Measurements from ENCODE around the gene GAREM1. TPM values are rescaled to one million over a fixed set of nuclear protein-coding genes. Genes with fewer than 3 reads are reported as not detected.

The GAREM1 gene
- total RNA-seq, 1 experiment from 2014 or later, result 10.2 TPM

DNA sequence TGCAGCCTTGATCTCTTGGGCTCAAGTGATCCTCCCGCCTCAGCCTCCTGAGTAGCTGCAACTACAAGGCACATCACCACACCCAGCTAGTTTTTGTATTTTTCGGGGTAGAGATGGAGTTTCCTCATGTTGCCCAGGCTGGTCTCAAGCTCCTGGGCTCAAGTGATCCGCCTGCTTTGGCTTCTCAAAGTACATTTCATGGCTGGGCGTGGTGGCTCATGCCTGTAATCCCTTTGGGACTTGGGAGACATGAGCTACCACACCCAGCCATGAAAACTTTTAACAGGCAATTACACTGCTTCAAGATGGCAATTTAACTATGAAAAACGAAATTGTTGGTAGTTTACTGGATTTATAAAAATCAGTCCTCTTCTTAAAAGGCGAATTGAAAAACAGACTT, 211.1 kb downstream of the GAREM1 start:
- DNase-seq, result no peak
- intact Hi-C loops (cut with micrococcal nuclease; ENCODE audit: unreplicated experiment), result no loop called here
- no peaks in the 10 kb centered on the region for H3K4me1 ChIP-seq (replicated peaks; ENCODE audit: insufficient read depth)
- no peaks in the 10 kb centered on the region for H3F3A ChIP-seq (ENCODE audit: insufficient read depth, low read depth)
- no peaks in the 10 kb centered on the region for H3K36me3 ChIP-seq (ENCODE audit: low read depth)
- no peaks in the 10 kb centered on the region for H3K9me3 ChIP-seq (ENCODE audit: insufficient read depth, low read depth)
- no peaks in the 10 kb centered on the region for H3K9me2 ChIP-seq (ENCODE audit: insufficient read depth)
- no TSS peak for BruUV-seq (replicated peaks)
- no peak overlapping the region for H2AFZ ChIP-seq
- POLR2A ChIA-PET (ENCODE audit: unreplicated experiment), result no interaction called here
- no peaks in the 10 kb centered on the region for H3K79me2 ChIP-seq (ENCODE audit: low read depth)
- no peaks in the 10 kb centered on the region for H3K27me3 ChIP-seq (ENCODE audit: insufficient read depth, low read depth)
- H3K4me3 ChIP-seq, result no peak overlapping the region
- H4K20me1 ChIP-seq (ENCODE audit: insufficient read depth), result no peaks in the 10 kb centered on the region
- no peak overlapping the region for H3K4me2 ChIP-seq
- no peak overlapping the region for H3K27ac ChIP-seq
- CTCF ChIA-PET, result no interaction called here
- no peak for TF ChIP-seq EZH2 (IDR thresholded peaks at IDR 0.05; ENCODE audit: low read depth)
- TF ChIP-seq, protein P1, sequence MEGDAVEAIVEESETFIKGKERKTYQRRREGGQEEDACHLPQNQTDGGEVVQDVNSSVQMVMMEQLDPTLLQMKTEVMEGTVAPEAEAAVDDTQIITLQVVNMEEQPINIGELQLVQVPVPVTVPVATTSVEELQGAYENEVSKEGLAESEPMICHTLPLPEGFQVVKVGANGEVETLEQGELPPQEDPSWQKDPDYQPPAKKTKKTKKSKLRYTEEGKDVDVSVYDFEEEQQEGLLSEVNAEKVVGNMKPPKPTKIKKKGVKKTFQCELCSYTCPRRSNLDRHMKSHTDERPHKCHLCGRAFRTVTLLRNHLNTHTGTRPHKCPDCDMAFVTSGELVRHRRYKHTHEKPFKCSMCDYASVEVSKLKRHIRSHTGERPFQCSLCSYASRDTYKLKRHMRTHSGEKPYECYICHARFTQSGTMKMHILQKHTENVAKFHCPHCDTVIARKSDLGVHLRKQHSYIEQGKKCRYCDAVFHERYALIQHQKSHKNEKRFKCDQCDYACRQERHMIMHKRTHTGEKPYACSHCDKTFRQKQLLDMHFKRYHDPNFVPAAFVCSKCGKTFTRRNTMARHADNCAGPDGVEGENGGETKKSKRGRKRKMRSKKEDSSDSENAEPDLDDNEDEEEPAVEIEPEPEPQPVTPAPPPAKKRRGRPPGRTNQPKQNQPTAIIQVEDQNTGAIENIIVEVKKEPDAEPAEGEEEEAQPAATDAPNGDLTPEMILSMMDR (conservative IDR thresholded peaks at IDR 0.05), result no peak

DNA sequence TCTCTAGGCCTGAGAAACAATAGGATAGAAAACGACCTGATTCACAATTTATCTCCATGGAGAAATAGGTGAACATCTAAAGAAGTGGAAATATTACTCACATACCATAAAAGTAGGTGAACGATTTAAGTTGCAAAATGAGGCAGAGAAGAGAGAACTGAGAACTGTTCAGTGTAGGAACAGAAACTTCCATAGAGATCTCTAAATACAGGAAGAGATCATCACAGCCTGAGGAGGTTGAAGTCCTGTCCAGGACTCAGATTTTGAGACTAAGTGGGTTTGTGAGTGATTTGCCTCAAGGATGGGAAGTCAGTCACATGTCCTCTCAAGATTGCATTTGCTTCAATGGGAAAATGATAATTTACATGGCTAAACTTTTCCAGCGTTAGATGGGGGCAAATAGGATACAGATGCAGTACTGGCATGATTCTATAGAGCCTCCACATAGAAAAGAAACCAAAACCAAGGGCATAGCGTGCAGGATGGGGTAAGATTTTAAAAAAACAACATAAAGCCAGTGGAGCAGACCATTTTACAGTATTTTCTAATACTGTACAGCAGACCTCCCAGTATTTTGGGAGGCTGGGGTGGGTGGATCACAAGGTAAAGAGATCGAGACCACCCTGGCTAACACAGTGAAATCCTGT, 212.0 kb downstream of the GAREM1 start:
- H3K36me3 ChIP-seq (ENCODE audit: low read depth), result no peaks in the 10 kb centered on the region
- no peak for DNase-seq
- intact Hi-C loops (cut with micrococcal nuclease; ENCODE audit: unreplicated experiment), result no loop called here
- no peaks in the 10 kb centered on the region for H3F3A ChIP-seq (ENCODE audit: insufficient read depth, low read depth)
- H2AFZ ChIP-seq, result no peak overlapping the region
- POLR2A ChIA-PET (ENCODE audit: unreplicated experiment), result no interaction called here
- no peaks in the 10 kb centered on the region for H3K27me3 ChIP-seq (ENCODE audit: insufficient read depth, low read depth)
- no peak overlapping the region for H3K4me3 ChIP-seq
- CTCF ChIA-PET, result no interaction called here
- no peaks in the 10 kb centered on the region for H3K9me2 ChIP-seq (ENCODE audit: insufficient read depth)
- no peak overlapping the region for H3K27ac ChIP-seq
- no peak overlapping the region for H3K4me2 ChIP-seq
- H3K79me2 ChIP-seq (ENCODE audit: low read depth), result no peaks in the 10 kb centered on the region
- no peaks in the 10 kb centered on the region for H3K4me1 ChIP-seq (replicated peaks; ENCODE audit: insufficient read depth)
- TF ChIP-seq, protein P1 (conservative IDR thresholded peaks at IDR 0.05), result no peak
- TF ChIP-seq EZH2 (IDR thresholded peaks at IDR 0.05; ENCODE audit: low read depth), result no peak
- BruUV-seq (replicated peaks), result no TSS peak
- H4K20me1 ChIP-seq (ENCODE audit: insufficient read depth), result no peaks in the 10 kb centered on the region
- H3K9me3 ChIP-seq (ENCODE audit: insufficient read depth, low read depth), result no peaks in the 10 kb centered on the region

DNA sequence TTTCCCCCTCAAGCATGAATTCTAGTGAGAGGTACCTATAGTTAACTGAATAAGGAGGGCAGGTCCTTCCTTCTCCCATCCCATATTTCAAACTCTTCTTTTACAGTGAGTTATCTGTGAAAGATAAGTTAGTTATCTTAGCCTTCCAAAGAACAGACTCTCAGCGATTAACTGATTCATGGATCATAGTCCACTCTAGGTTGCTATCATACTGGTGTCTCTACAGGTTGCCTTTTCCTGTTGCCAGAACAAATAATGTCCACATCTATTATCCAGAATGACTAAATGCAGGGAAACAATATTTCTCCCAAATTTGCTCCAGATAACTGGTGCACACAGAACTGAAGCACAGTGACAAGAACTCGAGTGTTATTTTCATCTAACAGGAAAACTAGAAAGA, 212.5 kb downstream of the GAREM1 start:
- POLR2A ChIA-PET (ENCODE audit: unreplicated experiment), result no interaction called here

More for the DNA sequence above, 212.5 kb downstream of the GAREM1 start:
- DNase-seq, result no peak
- H3K36me3 ChIP-seq (ENCODE audit: low read depth), result no peaks in the 10 kb centered on the region
- H3K4me3 ChIP-seq, result no peak overlapping the region
- no peaks in the 10 kb centered on the region for H3K4me1 ChIP-seq (replicated peaks; ENCODE audit: insufficient read depth)
- no peaks in the 10 kb centered on the region for H3K27me3 ChIP-seq (ENCODE audit: insufficient read depth, low read depth)
- H3K27ac ChIP-seq, result no peak overlapping the region
- H2AFZ ChIP-seq, result no peak overlapping the region
- no TSS peak for BruUV-seq (replicated peaks)
- H3K9me3 ChIP-seq (ENCODE audit: insufficient read depth, low read depth), result no peaks in the 10 kb centered on the region
- H3K4me2 ChIP-seq, result no peak overlapping the region
- intact Hi-C loops (cut with micrococcal nuclease; ENCODE audit: unreplicated experiment), result no loop called here
- no peaks in the 10 kb centered on the region for H3K79me2 ChIP-seq (ENCODE audit: low read depth)
- H3K9me2 ChIP-seq (ENCODE audit: insufficient read depth), result no peaks in the 10 kb centered on the region
- no peaks in the 10 kb centered on the region for H4K20me1 ChIP-seq (ENCODE audit: insufficient read depth)
- CTCF ChIA-PET, result no interaction called here
- TF ChIP-seq EZH2 (IDR thresholded peaks at IDR 0.05; ENCODE audit: low read depth), result no peak
- TF ChIP-seq, protein P1 (conservative IDR thresholded peaks at IDR 0.05), result no peak
- no peaks in the 10 kb centered on the region for H3F3A ChIP-seq (ENCODE audit: insufficient read depth, low read depth)

All from PC-9 (cell line).